Measurements from ENCODE around the gene BPGM.

Gene BPGM

GRCh38 chr7:134724606-134725005, 78.0 kb downstream of the BPGM start:
- DNase-seq, result no peak

DNA sequence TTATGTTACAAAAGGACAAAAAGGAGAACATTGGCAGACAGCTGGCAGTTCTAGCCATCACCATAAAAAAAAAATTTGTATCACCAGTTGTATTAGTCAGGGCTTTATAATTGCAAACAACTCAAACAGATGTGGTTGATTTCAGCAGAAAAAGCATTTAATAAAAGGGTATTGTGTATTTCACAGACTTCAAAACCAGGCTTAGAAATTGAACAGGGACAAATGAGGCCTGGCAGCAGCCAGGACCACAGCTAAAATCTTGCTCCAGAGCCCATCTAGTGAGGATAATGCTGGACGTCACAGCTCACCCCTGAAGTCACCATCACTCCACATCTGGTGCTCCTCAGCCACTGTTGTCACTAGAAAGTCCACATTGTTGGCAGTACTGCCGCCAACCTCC, 79.9 kb downstream of the BPGM start:
- DNase-seq, result no peak

- DNase-seq, result no peak
These were observed 81.1 kb downstream of the BPGM start for GRCh38 chr7:134727711-134728110.
